Measurements from ENCODE around the gene MLH3. TPM values are rescaled to one million over a fixed set of nuclear protein-coding genes. Genes with fewer than 3 reads are reported as not detected.

The MLH3 gene
- total RNA-seq, 4 donors from 2014 or later: 24.5 to 40.7 (median 32.9) TPM

DNA sequence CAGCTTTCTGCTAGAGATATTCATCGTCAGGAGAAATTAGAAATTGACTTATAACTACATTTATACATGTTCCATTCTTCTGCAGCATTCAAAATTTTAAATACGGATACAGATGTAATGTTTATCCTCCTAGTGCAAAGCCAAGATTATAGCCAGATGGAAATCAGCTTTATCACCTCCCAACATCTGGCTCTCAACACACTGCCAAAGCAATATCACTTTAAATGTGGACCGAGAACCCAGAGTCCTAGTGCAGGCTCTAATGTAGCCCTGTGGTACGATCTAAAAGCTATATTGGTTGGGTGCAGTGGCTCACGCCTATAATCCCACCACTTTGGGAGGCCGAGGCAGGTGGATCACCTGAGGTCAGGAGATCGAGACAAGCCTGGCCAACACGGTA is 6.5 kb downstream of the MLH3 start:
- Histone ChIP-seq H3K27me3 (no peaks in the 10 kb centered on the region), H3K4me3 (peak overlapping the region in 1 of 4 donors; percentile 32), H3K36me3 (peaks cover 0 to 25% (median 9%) of the 10 kb centered on the region in 4 donors), H3K27ac (replicated peaks in 1 of 4) (peak overlapping the region in 3 of 4 donors; percentile 13 to 30 (median 24)), H3K4me1 (peaks cover 22 to 78% (median 66%) of the 10 kb centered on the region in 4 donors), H3K9me3 (no peaks in the 10 kb centered on the region)
- intact Hi-C loops (cut with DNase I): no loop called here
- 50% methylated on average over 6 of the region's 8 CpGs for WGBS
- DNase-seq (ENCODE audit: extremely low spot score): no peak
- TF ChIP-seq EP300 (IDR thresholded peaks at IDR 0.05) (no peak), POLR2AphosphoS5 (IDR thresholded peaks at IDR 0.05) (peak in 1 of 2 donors; percentile 54)

- no peak for DNase-seq (ENCODE audit: extremely low spot score)
- H3K9me3 ChIP-seq: no peaks in the 10 kb centered on the region
- TF ChIP-seq EP300 (IDR thresholded peaks at IDR 0.05): no peak
- TF ChIP-seq POLR2A (IDR thresholded peaks at IDR 0.05; ENCODE audit: low read depth): no peak
- TF ChIP-seq POLR2AphosphoS5 (IDR thresholded peaks at IDR 0.05): no peak
- TF ChIP-seq CTCF (IDR thresholded peaks at IDR 0.05): no peak
- H3K36me3 ChIP-seq: peaks cover 0 to 30% (median 10%) of the 10 kb centered on the region in 4 donors
- intact Hi-C loops (cut with DNase I): no loop called here
- H3K27me3 ChIP-seq: no peaks in the 10 kb centered on the region
- 10% methylated on average over 2 of the region's 2 CpGs for WGBS
- peaks cover 20 to 74% (median 61%) of the 10 kb centered on the region in 4 donors for H3K4me1 ChIP-seq
- H3K27ac ChIP-seq (replicated peaks in 1 of 4): peak overlapping the region in 3 of 4 donors; percentile 13 to 30 (median 24)
- peak overlapping the region in 1 of 4 donors; percentile 32 for H3K4me3 ChIP-seq
Observed at GRCh38 chr14:75044322-75044721, 6.9 kb downstream of the MLH3 start.

GRCh38 chr14:75042035-75042434 is 9.2 kb downstream of the MLH3 start:
- no peak for DNase-seq (ENCODE audit: extremely low spot score)

DNA sequence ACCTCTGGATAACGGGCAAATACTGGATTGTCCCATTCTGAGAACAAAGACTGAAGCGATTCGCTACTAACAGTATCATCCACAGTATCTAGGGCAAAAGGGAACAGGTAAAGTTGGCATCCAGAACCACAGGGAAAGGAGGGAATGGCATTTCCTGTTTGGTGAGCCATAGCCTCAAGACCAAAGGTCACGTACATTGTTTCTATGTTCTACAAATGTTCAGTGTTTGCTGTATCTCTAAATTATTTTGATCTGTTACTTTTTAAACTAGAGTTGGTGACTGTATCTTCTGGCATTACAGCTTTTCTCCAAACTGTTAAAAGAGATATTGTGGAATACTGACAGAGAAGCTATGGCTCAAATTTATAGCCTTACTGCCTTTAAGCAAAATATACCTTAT is 9.7 kb downstream of the MLH3 start:
- no peak overlapping the region for H3K27ac ChIP-seq (replicated peaks in 1 of 4)
- peaks cover 9 to 47% (median 44%) of the 10 kb centered on the region in 4 donors for H3K4me1 ChIP-seq
- no peaks in the 10 kb centered on the region for H3K9me3 ChIP-seq
- H3K27me3 ChIP-seq: no peaks in the 10 kb centered on the region
- TF ChIP-seq POLR2AphosphoS5 (IDR thresholded peaks at IDR 0.05) (no peak), EP300 (IDR thresholded peaks at IDR 0.05) (no peak), CTCF (IDR thresholded peaks at IDR 0.05) (no peak), POLR2A (IDR thresholded peaks at IDR 0.05; ENCODE audit: low read depth) (no peak)
- H3K36me3 ChIP-seq: peaks cover 13 to 55% (median 34%) of the 10 kb centered on the region in 4 donors
- no peak for DNase-seq (ENCODE audit: extremely low spot score)
- 90% methylated on average over 4 of the region's 4 CpGs for WGBS
- no peak overlapping the region for H3K4me3 ChIP-seq
- intact Hi-C loops (cut with DNase I): no loop called here

More at GRCh38 chr14:75042035-75042434, 9.2 kb downstream of the MLH3 start:
- peaks cover 12 to 51% (median 46%) of the 10 kb centered on the region in 4 donors for H3K4me1 ChIP-seq
- H3K9me3 ChIP-seq: no peaks in the 10 kb centered on the region
- TF ChIP-seq POLR2A (IDR thresholded peaks at IDR 0.05; ENCODE audit: low read depth): no peak
- no peak for TF ChIP-seq POLR2AphosphoS5 (IDR thresholded peaks at IDR 0.05)
- TF ChIP-seq EP300 (IDR thresholded peaks at IDR 0.05): no peak
- TF ChIP-seq CTCF (IDR thresholded peaks at IDR 0.05): no peak
- H3K27me3 ChIP-seq: no peaks in the 10 kb centered on the region
- intact Hi-C loops (cut with DNase I): no loop called here
- 73% methylated on average over 6 of the region's 6 CpGs for WGBS
- H3K4me3 ChIP-seq: no peak overlapping the region
- no peak overlapping the region for H3K27ac ChIP-seq (replicated peaks in 1 of 4)
- H3K36me3 ChIP-seq: peaks cover 13 to 51% (median 30%) of the 10 kb centered on the region in 4 donors

DNA sequence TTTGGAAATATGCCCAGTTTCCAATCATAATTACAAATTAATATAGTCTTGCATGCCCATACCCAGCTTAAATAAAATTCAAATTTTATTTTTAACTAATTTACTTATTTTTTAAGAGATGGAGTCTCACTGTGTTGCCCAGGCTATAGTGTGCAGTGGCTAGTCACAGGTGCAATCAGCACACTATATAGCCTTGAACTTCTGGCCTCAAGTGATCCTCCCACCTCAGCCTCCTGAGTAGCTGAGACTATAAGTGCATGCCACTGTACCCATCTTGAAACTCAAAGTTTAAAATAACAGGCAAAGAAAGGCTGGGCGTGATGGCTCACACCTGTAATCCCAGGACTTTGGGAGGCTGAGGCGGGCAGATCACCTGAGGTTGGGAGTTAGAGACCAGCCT is 10.3 kb downstream of the MLH3 start:
- TF ChIP-seq EP300 (IDR thresholded peaks at IDR 0.05) (no peak), POLR2AphosphoS5 (IDR thresholded peaks at IDR 0.05) (no peak), CTCF (IDR thresholded peaks at IDR 0.05) (no peak), POLR2A (IDR thresholded peaks at IDR 0.05; ENCODE audit: low read depth) (no peak)
- WGBS: 92% methylated on average over 2 of the region's 2 CpGs

More for the DNA sequence above, 10.3 kb downstream of the MLH3 start:
- intact Hi-C loops (cut with DNase I): loop anchor here (1.0 kb wide), 1 partner anchor 10 kb away; no protein-coding TSS in a partner anchor
- no peaks in the 10 kb centered on the region for H3K27me3 ChIP-seq
- no peak for DNase-seq (ENCODE audit: extremely low spot score)
- H3K27ac ChIP-seq (replicated peaks in 1 of 4): no peak overlapping the region
- peaks cover 6 to 42% (median 39%) of the 10 kb centered on the region in 4 donors for H3K4me1 ChIP-seq
- H3K9me3 ChIP-seq: no peaks in the 10 kb centered on the region
- no peak overlapping the region for H3K4me3 ChIP-seq
- peaks cover 13 to 62% (median 38%) of the 10 kb centered on the region in 4 donors for H3K36me3 ChIP-seq

Data from esophagus muscularis mucosa (tissue), 4 donors.